OCI-LY7 (cell line): ENCODE measurements around the gene TMOD3. TPM values are rescaled to one million over a fixed set of nuclear protein-coding genes. Genes with fewer than 3 reads are reported as not detected.

Experiments
- BruUV-seq: library from RNA; stranded (reverse); fragments of 400-500 nt; replicated peaks from 2 replicates; lab custom pipeline; 2021; lab: Mats Ljungman, UMichigan
- CTCF ChIA-PET: fragments of 300-600 bp; sonication (Branson Sonifier 250); formaldehyde crosslinking; loops from one replicate; lab custom pipeline; 2022; ENCODE audit warnings: antibody characterized with exemption; ENCODE audit not compliant: unreplicated experiment; lab: Charles Lee
- POLR2A ChIA-PET: fragments of 300-600 bp; sonication (Branson Sonifier 250); formaldehyde crosslinking; loops from one replicate; lab custom pipeline; 2022; ENCODE audit warnings: antibody characterized with exemption; lab: Charles Lee
- DNase-seq: peaks from one replicate; pipeline ENCODE4 v3.0.0-alpha.2; 2015; ENCODE audit warnings: low spot score
- H2AFZ ChIP-seq: fragments of 200-600 bp; sonication (generic), shearing (Covaris generic); 2 replicates; pipeline ENCODE4 v1.6.1; 2014; ENCODE audit warnings: mild to moderate bottlenecking, antibody characterized with exemption, low read length, moderate library complexity
- H3K27ac ChIP-seq: fragments of 200-600 bp; sonication (generic); 2 replicates; pipeline ENCODE4 v1.5.1; 2014; ENCODE audit warnings: mixed run types, low read depth, mild to moderate bottlenecking, moderate library complexity, low read length, inconsistent platforms; ENCODE audit not compliant: poor library complexity, severe bottlenecking
- H3K36me3 ChIP-seq: fragments of 200-600 bp; sonication (generic); 2 replicates; pipeline ENCODE4 v1.6.1; 2014; ENCODE audit warnings: mild to moderate bottlenecking, antibody characterized with exemption, low read length, moderate library complexity, mixed read lengths; ENCODE audit not compliant: insufficient read depth
- H3K4me1 ChIP-seq: fragments of 200-600 bp; sonication (generic); 2 replicates; pipeline ENCODE4 v1.5.1; 2014; ENCODE audit warnings: mild to moderate bottlenecking, low read length; ENCODE audit not compliant: insufficient read depth, poor library complexity, severe bottlenecking
- H3K4me2 ChIP-seq: fragments of 200-600 bp; sonication (generic); 2 replicates; pipeline ENCODE4 v1.6.1; 2014; ENCODE audit warnings: mild to moderate bottlenecking, low read length
- H3K4me3 ChIP-seq: fragments of 200-600 bp; sonication (generic); 2 replicates; pipeline ENCODE4 v1.5.1; 2014; ENCODE audit warnings: mild to moderate bottlenecking, low read depth, low read length; ENCODE audit not compliant: poor library complexity, severe bottlenecking
- H3K79me2 ChIP-seq: fragments of 200-600 bp; sonication (generic); 2 replicates; pipeline ENCODE4 v1.6.1; 2016; ENCODE audit warnings: low read depth, mild to moderate bottlenecking, low read length, moderate library complexity, mixed read lengths; ENCODE audit not compliant: insufficient read depth
- H3K9me2 ChIP-seq: fragments of 200-600 bp; sonication (generic); 2 replicates; pipeline ENCODE4 v1.6.1; 2016; ENCODE audit warnings: mild to moderate bottlenecking, low read length, mixed read lengths; ENCODE audit not compliant: insufficient read depth
- H3K9me3 ChIP-seq: fragments of 200-600 bp; sonication (generic); 2 replicates; pipeline ENCODE4 v1.6.1; 2014; ENCODE audit warnings: mild to moderate bottlenecking, mixed run types, low read length, mixed read lengths
- H4K20me1 ChIP-seq: fragments of 200-600 bp; sonication (generic); 2 replicates; pipeline ENCODE4 v1.6.1; 2014; ENCODE audit warnings: mild to moderate bottlenecking, antibody characterized with exemption, low read length, moderate library complexity, mixed read lengths; ENCODE audit not compliant: insufficient read depth
- CTCF ChIP-seq: fragments of 200-600 bp; sonication (generic); conservative IDR thresholded peaks from 2 replicates; pipeline ENCODE4 v1.5.1; 2014; ENCODE audit warnings: mild to moderate bottlenecking, antibody characterized with exemption, low read length, moderate library complexity, mixed read lengths
- EZH2phosphoT487 ChIP-seq: fragments of 200-600 bp; sonication (generic); IDR thresholded peaks from 2 replicates; pipeline ENCODE4 v1.6.1; 2018; ENCODE audit warnings: low read depth, borderline replicate concordance, mild to moderate bottlenecking, mixed run types, antibody characterized with exemption, low read length, moderate library complexity, mixed read lengths
- intact Hi-C: fragments of 100-400 bp; cut with micrococcal nuclease; formaldehyde crosslinking; loops from one replicate; pipeline ENCODE4 v1.10.0; 2022; ENCODE audit not compliant: unreplicated experiment
- total RNA-seq, 2 experiments: library from RNA; depleted of rRNA in 1 of 2; stranded (reverse); fragments of >200 nt in 1 of 2; shearing (Covaris generic) in 1 of 2; gene quantifications; 2 replicates each; pipeline ENCODE4 v1.2.3, GENCODE V29; 2014 to 2022

Gene TMOD3
- total RNA-seq, 2 experiments from 2014 or later, result 17.4 to 30.5 TPM

GRCh38 chr15:51856714-51857380 is 27.4 kb downstream of the TMOD3 start:
- Histone ChIP-seq H3K36me3 (no peaks in the 10 kb centered on the region), H3K4me1 (no peaks in the 10 kb centered on the region), H2AFZ (no peak overlapping the region), H3K27ac (no peak overlapping the region), H3K79me2 (0 out of 2 replicates have a peak, but pooled peaks cover 6% of the 10 kb centered on the region), H3K4me3 (no peak overlapping the region), H4K20me1 (no peaks in the 10 kb centered on the region), H3K4me2 (no peak overlapping the region), H3K9me3 (no peaks in the 10 kb centered on the region), H3K9me2 (no peaks in the 10 kb centered on the region)
- DNase-seq, result no peak
- intact Hi-C loops, result no loop called here
- TF ChIP-seq CTCF, result no peak
- no peak for TF ChIP-seq EZH2phosphoT487
- ChIA-PET CTCF (no interaction called here), POLR2A (interaction anchor here (1.1 to 1.2 kb wide), 3 partner anchors 9 to 33 kb away, joined by 3 read pairs; no protein-coding TSS in a partner anchor)
- BruUV-seq, result no TSS peak

- no peaks in the 10 kb centered on the region for H4K20me1 ChIP-seq
- no peaks in the 10 kb centered on the region for H3K9me2 ChIP-seq
- H3K9me3 ChIP-seq, result no peaks in the 10 kb centered on the region
- no peak for TF ChIP-seq EZH2phosphoT487
- TF ChIP-seq CTCF, result no peak
- peaks cover 30% of the 10 kb centered on the region for H3K36me3 ChIP-seq
- BruUV-seq, result no TSS peak
- ChIA-PET POLR2A (interaction anchor here (0.5 to 1.2 kb wide), 6 partner anchors 9 to 1196 kb away, joined by 3 to 7 read pairs (median 4); no protein-coding TSS in a partner anchor), CTCF (no interaction called here)
- H3K4me2 ChIP-seq, result no peak overlapping the region
- H3K79me2 ChIP-seq, result 0 out of 2 replicates have a peak, but pooled peaks cover 6% of the 10 kb centered on the region
- no peak overlapping the region for H3K27ac ChIP-seq
- H2AFZ ChIP-seq, result no peak overlapping the region
- intact Hi-C loops, result no loop called here
- no peak overlapping the region for H3K4me3 ChIP-seq
- DNase-seq, result no peak
- no peaks in the 10 kb centered on the region for H3K4me1 ChIP-seq
These were observed 32.3 kb downstream of the TMOD3 start for GRCh38 chr15:51861557-51862359.
